Endodermal cell (in vitro differentiated cells): ENCODE measurements around the gene ESYT3. TPM values are rescaled to one million over a fixed set of nuclear protein-coding genes. Genes with fewer than 3 reads are reported as not detected.

Source experiments
- DNase-seq: peaks from one replicate; pipeline ENCODE4 v3.0.0-alpha.2; 2017
- H3K27ac ChIP-seq: 2 replicates; pipeline ENCODE4 v1.5.1; 2013; ENCODE audit warnings: mild to moderate bottlenecking, low read depth, low read length, moderate library complexity
- H3K27me3 ChIP-seq: 2 replicates; pipeline ENCODE4 v1.6.1; 2013; ENCODE audit warnings: mild to moderate bottlenecking, low read length, moderate library complexity; ENCODE audit not compliant: insufficient read depth, control insufficient read depth, poor library complexity, severe bottlenecking
- H3K36me3 ChIP-seq: 2 replicates; pipeline ENCODE4 v1.7.0; 2013; ENCODE audit warnings: mild to moderate bottlenecking, low read length, moderate library complexity; ENCODE audit not compliant: control insufficient read depth, insufficient read depth
- H3K4me1 ChIP-seq: one replicate; pipeline ENCODE4 v1.7.0; 2013; ENCODE audit warnings: low read length; ENCODE audit not compliant: control insufficient read depth, insufficient read depth
- H3K4me3 ChIP-seq: 2 replicates; pipeline ENCODE4 v1.5.1; 2013; ENCODE audit warnings: mild to moderate bottlenecking, low read length, moderate library complexity
- H3K9ac ChIP-seq: 2 replicates; pipeline ENCODE4 v1.6.1; 2013; ENCODE audit warnings: mild to moderate bottlenecking, low read length, moderate library complexity; ENCODE audit not compliant: poor library complexity, severe bottlenecking; ENCODE audit errors: extremely low read depth
- H3K9me3 ChIP-seq: 2 replicates; pipeline ENCODE4 v1.6.1; 2013; ENCODE audit warnings: mild to moderate bottlenecking, low read length, moderate library complexity; ENCODE audit not compliant: control insufficient read depth
- H3K27ac Mint-ChIP-seq: 2 replicates; pipeline ENCODE4 v1.8.0; 2020; ENCODE audit warnings: mixed read lengths
- H3K27me3 Mint-ChIP-seq: 2 replicates; pipeline ENCODE4 v1.8.0; 2021; ENCODE audit warnings: mild to moderate bottlenecking, mixed read lengths; ENCODE audit not compliant: insufficient read depth
- H3K36me3 Mint-ChIP-seq: 2 replicates; pipeline ENCODE4 v1.8.0; 2020; ENCODE audit warnings: low read depth, mixed read lengths
- H3K4me1 Mint-ChIP-seq: 2 replicates; pipeline ENCODE4 v1.8.0; 2020; ENCODE audit warnings: mixed read lengths
- H3K4me3 Mint-ChIP-seq: 2 replicates; pipeline ENCODE4 v1.8.0; 2020; ENCODE audit warnings: mild to moderate bottlenecking, moderate library complexity, mixed read lengths
- H3K9me3 Mint-ChIP-seq: 2 replicates; pipeline ENCODE4 v1.8.0; 2020; ENCODE audit warnings: mild to moderate bottlenecking, mixed read lengths
- CTCF ChIP-seq: fragments of 200-600 bp; sonication (generic); conservative IDR thresholded peaks from 2 replicates; pipeline ENCODE4 v1.5.0; 2021; ENCODE audit warnings: antibody characterized with exemption, mild to moderate bottlenecking
- WGBS, 2 experiments: methylation state at CpG; one replicate each; pipeline versions ENCODE4 v1.1.5 to v1.1.7; 2013; ENCODE audit warnings: missing lambda C conversion rate in 2 of 2, mixed read lengths in 1 of 2; ENCODE audit not compliant: insufficient coverage in 1 of 2, insufficient read length in 1 of 2; 5-methylcytosine and 5-hydroxymethylcytosine counted together
- long read RNA-seq, 4 experiments: library from polyadenylated mRNA in 2 of 4; library from RNA in 1 of 4; library from capped mRNA in 1 of 4; stranded (forward) in 3 of 4; unstranded in 1 of 4; transcript quantifications; one replicate each; pipeline ENCODE4 v2.0.0, GENCODE V29; 2020 to 2021; ENCODE audit warnings: inconsistent platforms in 1 of 4
- polyA plus RNA-seq, 2 experiments: library from polyadenylated mRNA; stranded (reverse); fragments of 50-300 nt; gene quantifications; one replicate each; pipeline ENCODE4 v1.2.3, GENCODE V29; 2013
- total RNA-seq, 2 donors: library from RNA; stranded (reverse); fragmentation: NEBNext Ultra II Directional in 1 of 2; extraction: Animal tissue kit (Norgen Biotek cat#: 25700) in 1 of 2; gene quantifications; 2 replicates in 1 of 2; 3 replicates in 1 of 2; pipeline ENCODE4 v1.2.1, GENCODE V29; 2021

Gene ESYT3
- total RNA-seq: 10 to 100 TPM in 1 of 2 donors, 1 to 10 TPM in 1; 7.7 to 10.2 TPM
- polyA plus RNA-seq (2013, experiment 1 of 2): 1.5 TPM
- 0.70 TPM for polyA plus RNA-seq (2013, experiment 2 of 2)
- long read RNA-seq, experiment 1, partial matches to known transcripts: 1 of 1 reads
- long read RNA-seq, experiment 1, other reads (novel, unspliced or antisense): 0 of 1 reads
- long read RNA-seq, experiment 2, full-length matches to known transcripts: 2 of 22 reads
- long read RNA-seq, experiment 2, partial matches to known transcripts: 8 of 22 reads
- long read RNA-seq, experiment 2, other reads (novel, unspliced or antisense): 12 of 22 reads
- long read RNA-seq, experiment 3, full-length matches to known transcripts: 4 of 20 reads
- long read RNA-seq, experiment 3, partial matches to known transcripts: 12 of 20 reads
- long read RNA-seq, experiment 3, other reads (novel, unspliced or antisense): 4 of 20 reads
- long read RNA-seq, experiment 4: 0 reads

GRCh38 chr3:138434276-138434874 lies at the start of gene ESYT3:
ESYT3 (plus strand) TSS chr3:138434616; CDS start chr3:138434799, 183 bp downstream.
- Mint-ChIP-seq H3K9me3 (peaks cover 10% of the 10 kb centered on the region), H3K36me3 (no peaks in the 10 kb centered on the region), H3K4me3 (peak within 1 kb of the TSS; percentile 60), H3K27ac (no peak within 1 kb of the TSS), H3K27me3 (peaks cover 60% of the 10 kb centered on the region), H3K4me1 (peaks cover 5% of the 10 kb centered on the region)
- H3K4me3 ChIP-seq: peak within 1 kb of the TSS; percentile 79
- DNase-seq: peak; percentile 92
- no peak within 1 kb of the TSS for H3K27ac ChIP-seq
- peaks cover 7% of the 10 kb centered on the region for H3K9me3 ChIP-seq
- H3K27me3 ChIP-seq: peaks cover 49% of the 10 kb centered on the region
- TF ChIP-seq CTCF: no peak
- H3K9ac ChIP-seq: no peak within 1 kb of the TSS
- 8% methylated on average over 29 to 54 of the region's 54 CpGs for WGBS, 2 experiments
- no peaks in the 10 kb centered on the region for H3K36me3 ChIP-seq
- no peaks in the 10 kb centered on the region for H3K4me1 ChIP-seq

- Histone ChIP-seq H3K27ac (no peak overlapping the region), H3K9me3 (no peaks in the 10 kb centered on the region), H3K9ac (no peak overlapping the region), H3K36me3 (no peaks in the 10 kb centered on the region), H3K27me3 (no peaks in the 10 kb centered on the region), H3K4me3 (no peak overlapping the region), H3K4me1 (no peaks in the 10 kb centered on the region)
- H3K36me3 Mint-ChIP-seq: peaks cover 1% of the 10 kb centered on the region
- DNase-seq: no peak
- H3K27ac Mint-ChIP-seq: no peak overlapping the region
- H3K9me3 Mint-ChIP-seq: no peaks in the 10 kb centered on the region
- 92 to 95% methylated on average over 3 to 5 of the region's 5 CpGs for WGBS, 2 experiments
- H3K4me3 Mint-ChIP-seq: no peak overlapping the region
- H3K4me1 Mint-ChIP-seq: no peaks in the 10 kb centered on the region
- no peaks in the 10 kb centered on the region for H3K27me3 Mint-ChIP-seq
- TF ChIP-seq CTCF: no peak
These were observed 49.4 kb upstream of the ESYT3 start for GRCh38 chr3:138384976-138385375.

- no peak overlapping the region for H3K4me3 Mint-ChIP-seq
- WGBS, 2 experiments: 93 to 96% methylated on average over 4 to 6 of the region's 6 CpGs
- DNase-seq: no peak
- peaks cover 1% of the 10 kb centered on the region for H3K36me3 Mint-ChIP-seq
- Histone ChIP-seq H3K27me3 (no peaks in the 10 kb centered on the region), H3K9me3 (no peaks in the 10 kb centered on the region), H3K9ac (no peak overlapping the region), H3K4me3 (no peak overlapping the region), H3K36me3 (no peaks in the 10 kb centered on the region), H3K4me1 (no peaks in the 10 kb centered on the region), H3K27ac (no peak overlapping the region)
- no peak for TF ChIP-seq CTCF
- no peaks in the 10 kb centered on the region for H3K4me1 Mint-ChIP-seq
- H3K27ac Mint-ChIP-seq: no peak overlapping the region
- no peaks in the 10 kb centered on the region for H3K27me3 Mint-ChIP-seq
- no peaks in the 10 kb centered on the region for H3K9me3 Mint-ChIP-seq
These were observed 45.2 kb upstream of the ESYT3 start for GRCh38 chr3:138389144-138389601.
